GM18507 (cell line): ENCODE measurements around the gene SRPK3.

Experiments
- DNase-seq: peaks from one replicate; pipeline ENCODE4 v3.0.0; 2011; ENCODE audit warnings: low read depth; ENCODE audit not compliant: insufficient read length; ENCODE audit errors: extremely low spot score
- FAIRE-seq: peaks from 2 replicates; lab custom pipeline; 2011; peaks lifted over from hg19 to GRCh38; lab: Jason Lieb, UNC

SRPK3 gene

DNA sequence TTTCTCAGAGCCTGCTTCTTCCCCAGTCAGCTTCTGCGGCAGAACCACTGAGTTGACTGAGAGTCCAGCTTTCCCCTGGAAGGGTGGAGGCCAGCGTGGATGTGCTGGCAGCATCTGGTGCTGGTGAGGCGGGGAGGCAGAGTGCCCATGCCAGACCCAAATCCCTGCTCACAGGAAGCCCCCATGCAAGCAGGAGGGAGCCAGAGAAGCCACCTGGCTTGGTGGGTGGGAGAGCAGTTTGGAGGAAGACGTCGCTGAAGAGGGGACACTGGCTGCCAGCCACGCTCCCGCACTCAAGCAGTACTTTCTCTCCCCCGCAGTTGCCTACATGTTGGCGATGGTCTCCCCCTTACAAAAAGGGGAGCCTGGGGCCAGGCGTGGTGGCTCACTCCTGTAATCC lies 43.5 kb downstream of the SRPK3 start:
- FAIRE-seq, result no peak
- DNase-seq, result no peak

DNA sequence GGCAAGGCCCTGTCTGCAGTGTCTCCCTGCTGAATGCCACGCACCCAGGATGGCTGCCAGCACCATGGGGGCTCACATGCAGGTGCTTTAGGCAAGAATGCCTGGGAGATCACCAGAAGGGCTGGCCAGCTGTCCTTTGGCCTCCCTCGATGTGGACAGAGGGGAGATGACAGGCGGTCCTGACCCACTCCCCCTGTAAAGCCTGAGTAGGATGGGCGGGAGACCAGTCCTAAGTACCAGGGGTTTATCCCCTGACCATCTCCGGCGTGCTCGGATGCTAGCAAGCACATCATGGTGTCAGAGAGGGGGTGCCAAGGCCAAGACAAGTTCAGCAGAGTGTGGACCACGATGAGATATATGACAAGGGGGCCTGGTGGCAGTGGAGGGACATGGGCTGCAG lies 44.2 kb downstream of the SRPK3 start:
- DNase-seq (no peak), FAIRE-seq (no peak)

DNA sequence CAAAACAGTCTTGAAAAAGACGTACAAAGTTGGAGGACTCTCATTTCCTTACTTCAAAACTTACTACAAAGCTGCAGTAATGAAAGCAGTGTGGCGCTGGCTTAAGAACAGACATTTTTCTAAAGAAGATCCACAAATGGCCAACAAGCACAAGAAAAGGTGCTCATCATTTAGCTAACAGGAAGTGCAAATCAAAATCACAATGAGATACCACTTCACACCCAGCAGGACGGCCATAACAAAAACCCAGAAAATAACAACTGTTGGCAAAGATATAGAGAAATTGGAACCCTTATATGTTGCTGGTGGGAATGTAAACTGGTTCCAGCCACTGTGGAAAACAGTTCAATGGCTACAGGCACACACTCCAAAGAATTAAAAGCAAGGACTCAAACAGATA lies 46.2 kb downstream of the SRPK3 start:
- DNase-seq (no peak), FAIRE-seq (no peak)

DNA sequence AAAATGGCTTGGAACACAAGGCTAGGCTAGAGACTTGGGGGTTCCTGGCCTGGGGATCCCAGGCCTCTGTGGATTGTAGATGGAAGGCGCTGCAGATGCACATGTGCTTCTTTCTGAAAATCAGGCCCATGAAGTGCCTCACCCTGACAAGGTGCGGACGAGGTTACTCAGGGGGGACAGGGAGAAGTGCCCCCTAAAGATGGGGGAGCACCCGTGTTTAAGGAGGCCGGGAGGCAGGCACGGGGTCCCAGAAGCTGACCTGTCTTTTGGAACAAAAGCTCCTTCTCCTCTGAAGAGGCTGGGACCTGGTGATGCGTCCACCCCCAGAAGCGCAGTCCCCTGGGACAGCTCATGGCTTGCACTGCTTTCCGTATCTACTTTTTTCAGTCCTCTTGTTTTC lies 47.1 kb downstream of the SRPK3 start:
- DNase-seq, result no peak
- FAIRE-seq, result no peak

DNA sequence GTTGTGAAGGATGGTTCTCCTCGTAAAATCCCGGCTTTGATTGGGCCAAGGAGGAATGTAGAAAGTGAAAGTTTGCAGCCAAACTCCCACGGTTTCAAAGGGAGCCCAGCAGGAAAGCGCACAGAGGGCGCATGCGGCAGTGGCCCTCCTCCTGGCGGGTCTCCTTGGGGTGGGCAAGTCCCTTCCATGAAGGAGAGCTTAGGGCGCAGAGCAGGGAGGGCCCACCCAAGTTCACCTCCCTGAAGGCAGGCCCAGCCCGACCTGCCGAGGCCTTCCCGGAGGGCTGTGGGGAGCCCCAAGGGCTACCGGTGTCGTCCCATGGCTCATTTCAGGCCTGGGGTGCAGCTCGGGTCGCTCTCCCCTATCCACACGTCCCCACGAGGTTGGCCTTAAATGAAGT lies 47.5 kb downstream of the SRPK3 start:
- FAIRE-seq (no peak), DNase-seq (no peak)

DNA sequence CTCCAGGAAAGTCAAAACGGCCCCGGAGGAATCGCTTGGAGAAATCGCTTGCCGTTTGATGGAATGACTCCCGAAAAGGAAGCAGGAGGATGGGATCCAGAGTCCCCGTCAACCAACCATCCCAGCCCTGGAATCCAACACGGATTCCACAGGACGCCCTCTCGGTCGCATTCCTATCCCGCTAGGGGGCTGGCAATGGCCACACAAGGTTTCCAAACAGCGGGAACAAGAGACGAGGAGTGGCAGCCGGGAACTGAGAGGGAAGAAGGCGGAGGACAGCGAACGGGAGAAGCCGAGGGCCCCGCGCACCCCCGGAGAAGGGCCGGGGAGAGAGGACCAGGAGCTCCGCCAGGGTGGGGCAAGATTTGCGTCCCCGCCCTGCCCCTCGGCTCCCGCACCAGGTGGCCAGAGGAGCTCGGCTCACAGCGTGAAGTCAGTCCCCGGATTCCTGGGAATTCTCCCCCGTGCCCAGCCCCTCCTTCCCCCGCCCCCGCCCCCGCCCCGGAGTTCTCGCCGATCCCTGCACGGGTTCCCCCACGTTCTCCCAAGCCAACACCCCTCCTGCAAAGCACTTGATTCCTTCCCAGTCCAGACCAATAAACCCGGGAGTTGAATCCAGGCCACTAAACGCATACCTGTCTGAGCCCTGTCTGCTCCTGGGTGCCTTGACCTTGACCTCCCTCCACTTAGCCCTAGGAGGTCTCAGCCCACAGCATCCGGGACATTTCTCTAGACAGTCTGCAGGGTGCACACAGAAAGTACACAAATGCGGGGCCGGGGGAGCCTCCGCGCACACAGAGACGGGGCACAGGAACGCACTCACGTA lies 48.1 kb downstream of the SRPK3 start:
- FAIRE-seq (no peak), DNase-seq (no peak)

DNA sequence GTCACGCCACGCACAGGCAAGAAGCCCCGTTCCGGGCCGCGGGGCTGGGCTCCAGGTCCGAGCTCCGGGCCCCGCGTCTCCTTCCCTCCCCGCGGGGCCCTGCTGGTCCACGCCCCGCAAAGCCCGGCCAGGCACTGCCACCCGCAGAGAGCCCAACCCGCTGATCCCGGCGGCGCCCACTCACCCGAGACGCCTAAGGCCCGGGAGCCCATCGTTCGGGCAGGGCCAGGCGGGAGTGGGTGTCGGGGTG lies 48.6 kb downstream of the SRPK3 start:
- no peak for DNase-seq
- FAIRE-seq, result no peak

DNA sequence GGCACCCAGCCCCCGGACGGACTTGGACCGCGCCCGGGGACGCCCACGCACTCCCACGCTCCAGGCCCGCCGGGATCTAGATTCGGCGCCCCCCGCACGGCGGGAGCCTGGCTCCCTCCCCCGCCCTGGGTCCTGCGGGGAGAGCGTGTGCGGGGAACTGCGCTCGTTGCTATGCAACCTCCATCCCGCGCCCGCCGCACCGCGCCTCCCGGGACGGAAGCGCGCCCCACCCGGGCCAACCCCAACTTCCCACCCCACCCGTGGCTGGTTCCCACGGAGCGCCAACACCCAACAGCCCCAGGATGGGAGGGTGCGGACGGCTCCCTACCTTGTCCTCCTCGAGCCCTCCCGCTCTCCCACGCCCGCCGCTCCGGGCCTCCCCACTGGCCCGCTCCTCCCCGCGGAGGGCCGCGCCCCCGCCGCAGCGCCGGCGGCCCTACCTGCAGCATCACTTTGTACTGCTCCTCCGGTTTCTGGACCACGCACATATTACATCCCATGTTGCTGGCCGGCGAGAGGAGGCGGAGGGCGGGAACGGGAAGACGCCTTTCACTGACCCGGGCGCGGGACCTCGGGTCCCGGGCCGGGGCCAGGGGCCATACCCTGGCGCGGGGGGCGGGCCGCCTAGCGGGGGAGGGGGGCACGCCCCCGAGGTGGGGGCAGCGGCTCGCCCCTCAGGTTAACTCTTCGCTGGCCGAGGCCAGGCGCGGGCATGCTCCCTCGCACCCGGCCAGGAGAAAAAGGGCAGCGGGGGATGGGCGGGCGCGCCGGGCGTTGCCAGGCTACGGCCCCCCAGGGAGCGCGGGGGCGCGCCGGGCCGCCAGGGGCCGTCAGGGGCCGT lies 49.2 kb downstream of the SRPK3 start, which contains the start of gene PDZD4:
PDZD4 (minus strand) TSS at position 746 of the 841 bp plus-strand sequence; CDS start at position 500, 246 bp downstream.
- FAIRE-seq (no peak), DNase-seq (no peak)

DNA sequence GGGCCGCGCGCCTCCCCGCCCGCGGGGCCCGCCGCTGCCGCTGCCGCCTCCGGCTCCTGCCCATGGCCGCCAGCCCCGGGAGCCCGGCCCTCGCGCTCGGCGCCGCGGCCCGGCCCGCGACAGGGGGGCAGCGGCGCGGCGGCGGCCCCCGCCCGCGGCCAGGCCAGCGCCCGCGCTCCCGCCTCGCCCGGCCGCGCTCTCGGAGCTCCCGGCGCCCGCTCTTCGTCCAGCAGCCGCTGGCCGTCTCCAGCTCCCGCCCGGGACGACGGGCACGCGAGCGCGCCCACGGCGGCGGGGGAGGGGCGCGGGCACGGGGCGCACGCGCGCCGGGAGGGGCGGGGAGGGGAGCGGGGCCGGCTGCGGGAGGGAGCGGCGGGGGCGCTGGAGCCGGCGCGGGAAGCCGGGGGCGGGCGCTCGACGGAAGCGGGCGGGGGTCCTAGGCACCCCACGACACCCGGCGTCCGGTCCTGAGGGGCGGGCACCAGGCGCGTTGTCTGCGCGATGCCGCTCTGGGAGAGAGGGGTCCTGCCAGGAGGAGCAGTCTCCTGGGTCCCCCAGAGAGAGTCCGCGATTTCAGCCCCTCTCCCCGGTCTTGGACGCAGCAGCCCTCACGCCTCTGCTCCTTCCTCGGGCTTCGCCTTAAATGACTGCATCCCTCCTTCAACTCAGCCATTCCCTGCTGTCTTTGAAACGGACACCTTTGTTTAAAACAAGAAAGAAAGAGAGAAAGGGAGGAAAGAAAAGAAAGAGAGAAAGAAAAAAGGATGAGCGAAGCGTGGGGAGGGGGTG lies 50.0 kb downstream of the SRPK3 start:
- FAIRE-seq, result no peak
- DNase-seq, result no peak

DNA sequence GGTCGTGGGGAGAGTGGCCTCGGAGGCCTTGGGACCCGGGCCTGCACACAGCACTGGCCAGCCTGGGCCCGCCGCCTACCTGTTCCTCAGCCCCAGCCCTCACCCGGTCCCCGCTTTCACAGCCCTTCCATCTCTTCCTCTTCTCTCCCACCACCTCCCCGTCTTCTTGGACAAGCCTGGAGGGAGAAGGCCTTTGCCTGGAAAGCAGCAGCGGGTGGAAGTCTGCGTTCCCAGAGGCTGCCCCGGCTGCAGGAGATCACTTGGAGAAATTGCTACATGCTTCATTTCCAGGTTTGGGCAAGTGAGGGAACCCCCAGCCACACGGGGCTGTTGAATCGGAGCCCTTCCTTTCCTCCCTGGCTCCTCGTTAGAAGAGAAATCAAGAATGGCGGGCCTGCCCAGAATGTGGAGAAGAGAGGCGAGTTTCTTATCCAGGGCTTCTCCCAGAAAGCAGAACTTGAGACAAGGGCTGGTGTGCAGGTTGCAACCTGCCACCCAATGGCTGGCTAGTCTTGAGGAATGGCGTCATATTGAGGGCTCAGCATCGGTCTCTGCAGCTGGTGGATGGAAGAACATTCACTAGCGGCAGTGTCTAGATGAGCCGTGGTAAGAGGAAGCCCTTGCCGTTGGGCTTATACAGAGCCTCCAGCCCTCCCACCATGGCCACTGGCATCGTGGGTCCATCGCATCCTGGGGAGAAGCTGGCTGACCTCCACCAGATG lies 50.7 kb downstream of the SRPK3 start:
- DNase-seq, result no peak
- no peak for FAIRE-seq

DNA sequence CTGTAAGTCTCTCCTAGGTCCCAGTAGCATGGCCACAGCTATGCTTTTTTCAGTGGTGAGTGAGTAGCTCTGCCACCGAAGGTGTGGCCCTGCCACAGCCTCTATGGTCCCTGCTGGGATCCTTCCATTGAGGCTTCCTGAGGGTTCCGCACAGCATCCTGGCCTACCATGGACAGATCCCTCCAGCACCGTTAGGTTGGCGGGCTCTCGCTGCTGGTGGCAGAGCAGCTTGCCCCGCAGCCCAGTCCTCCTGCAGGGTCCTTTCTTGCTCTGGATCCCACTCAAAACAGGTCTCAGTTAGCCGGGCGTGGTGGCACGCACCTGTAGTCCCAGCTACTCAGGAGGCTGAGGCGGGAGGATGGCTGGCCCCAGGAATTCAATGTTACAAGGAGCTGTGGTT lies 51.9 kb downstream of the SRPK3 start:
- DNase-seq (no peak), FAIRE-seq (no peak)
